GM12878 (cell line): ENCODE measurements around the gene PGK1. TPM values are rescaled to one million over a fixed set of nuclear protein-coding genes. Genes with fewer than 3 reads are reported as not detected.

ENCODE experiments used
- ASH2L ChIP-seq: fragments of 300-600, 200-600 bp; sonication (generic); IDR thresholded peaks from 2 replicates; pipeline ENCODE4 v1.6.1; 2017; ENCODE audit warnings: low read depth, mild to moderate bottlenecking, borderline replicate concordance
- CBFB ChIP-seq: IDR thresholded peaks from 2 replicates; pipeline ENCODE4 v1.6.1; 2016; ENCODE audit warnings: antibody characterized with exemption, low read depth
- CBX3 ChIP-seq: fragments of 200-600 bp; sonication (generic); IDR thresholded peaks from 2 replicates; pipeline ENCODE4 v1.6.1; 2016; ENCODE audit warnings: low read depth, borderline replicate concordance
- CHD4 ChIP-seq: fragments of 200-600 bp; sonication (generic); IDR thresholded peaks from 2 replicates; pipeline ENCODE4 v1.6.1; 2016; ENCODE audit warnings: mild to moderate bottlenecking
- EP300 ChIP-seq, 2 experiments: fragments of 150-350 bp in 1 of 2; IDR thresholded peaks; 2 replicates each; pipeline ENCODE4 v1.6.1; 2011 to 2012; ENCODE audit warnings: low read depth in 2 of 2, low read length in 2 of 2, borderline replicate concordance in 1 of 2, improper control_type of control experiment in 1 of 2, inconsistent platforms in 1 of 2; ENCODE audit not compliant: control insufficient read depth in 1 of 2
- FOXM1 ChIP-seq: IDR thresholded peaks from 2 replicates; pipeline ENCODE4 v1.6.1; 2012; ENCODE audit warnings: low read depth, mild to moderate bottlenecking, inconsistent platforms, low read length, moderate library complexity
- HDAC2 ChIP-seq: fragments of 200-600 bp; sonication (generic); IDR thresholded peaks from 2 replicates; pipeline ENCODE4 v1.6.1; 2017
- SIX5 ChIP-seq: IDR thresholded peaks from 2 replicates; pipeline ENCODE4 v1.6.1; 2011; ENCODE audit warnings: mild to moderate bottlenecking, low read depth, low read length, moderate library complexity; ENCODE audit not compliant: severe bottlenecking
- STAT1 ChIP-seq: fragments of 450-650 bp; conservative IDR thresholded peaks from 2 replicates; pipeline ENCODE4 v1.6.1; 2014; ENCODE audit warnings: antibody characterized with exemption, mild to moderate bottlenecking
- ZNF384 ChIP-seq: IDR thresholded peaks from 2 replicates; pipeline ENCODE4 v1.6.1; 2012; ENCODE audit warnings: low read depth, mild to moderate bottlenecking, low read length, improper control_type of control experiment, borderline replicate concordance
- polyA plus RNA-seq, 11 experiments: library from polyadenylated mRNA; depleted of rRNA in 4 of 11; unstranded in 6 of 11; stranded (reverse) in 5 of 11; fragments of >200 nt; fragmentation: Nextera tagmentation in 4 of 11; fragmentation: Illumina TruSeq in 1 of 11; extraction: Ambion mirVana in 4 of 11; extraction: Trizol in 1 of 11; gene quantifications; 1 replicate in 1 of 11; 2 replicates in 10 of 11; pipeline versions ENCODE4 v1.2.1 to v1.2.3, GENCODE V29; 2011 to 2016; ENCODE audit warnings: inconsistent platforms in 2 of 11, missing spikeins in 2 of 11, low read depth in 1 of 11
- total RNA-seq, 4 experiments: library from RNA; depleted of rRNA in 3 of 4; stranded (reverse); fragments of >200 nt in 3 of 4; fragmentation: Illumina TruSeq in 1 of 4; extraction: Trizol in 1 of 4; gene quantifications; 2 replicates each; pipeline versions ENCODE4 v1.2.1 to v1.2.3, GENCODE V29; 2013 to 2021
- TF ChIP-seq, protein P1 (sequence below): fragments of 450-650 bp; IDR thresholded peaks from 2 replicates; pipeline ENCODE4 v1.6.1; 2017; ENCODE audit warnings: low read depth, mild to moderate bottlenecking, moderate library complexity
- TF ChIP-seq, protein P2 (sequence below): fragments of 450-650 bp; IDR thresholded peaks from 2 replicates; pipeline ENCODE4 v1.6.1; 2014; ENCODE audit warnings: mild to moderate bottlenecking
- TF ChIP-seq, protein P3 (sequence below): IDR thresholded peaks from 2 replicates; pipeline ENCODE4 v1.6.1; 2011; ENCODE audit warnings: low read depth, low read length, improper control_type of control experiment, borderline replicate concordance

PGK1 gene
- total and polyA plus RNA-seq, 10 of the 15 experiments (the other 5 are each of a cell fraction or from before 2014, with no cell fraction given): 370 to 1,825 (median 629) TPM

DNA sequence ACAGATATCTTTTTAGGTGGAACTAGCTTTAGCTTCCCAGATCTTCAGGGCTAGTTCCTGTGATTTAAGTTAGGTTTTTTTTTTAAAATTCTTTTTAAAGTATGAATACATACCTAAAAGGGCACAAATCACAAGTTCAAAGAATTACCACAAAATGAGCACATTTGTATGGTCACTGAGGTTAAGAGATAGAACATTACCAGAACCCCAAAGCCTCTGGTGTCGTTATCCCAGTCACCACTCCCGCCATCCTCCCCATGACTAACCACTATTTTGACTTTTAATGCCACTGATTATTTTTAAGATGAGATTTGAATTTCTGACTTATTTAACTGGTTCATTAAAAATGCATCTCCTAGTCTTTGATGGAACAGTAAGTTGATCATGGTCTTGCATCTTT is 5.4 kb downstream of the PGK1 start (continued):
- TF ChIP-seq, protein P1, sequence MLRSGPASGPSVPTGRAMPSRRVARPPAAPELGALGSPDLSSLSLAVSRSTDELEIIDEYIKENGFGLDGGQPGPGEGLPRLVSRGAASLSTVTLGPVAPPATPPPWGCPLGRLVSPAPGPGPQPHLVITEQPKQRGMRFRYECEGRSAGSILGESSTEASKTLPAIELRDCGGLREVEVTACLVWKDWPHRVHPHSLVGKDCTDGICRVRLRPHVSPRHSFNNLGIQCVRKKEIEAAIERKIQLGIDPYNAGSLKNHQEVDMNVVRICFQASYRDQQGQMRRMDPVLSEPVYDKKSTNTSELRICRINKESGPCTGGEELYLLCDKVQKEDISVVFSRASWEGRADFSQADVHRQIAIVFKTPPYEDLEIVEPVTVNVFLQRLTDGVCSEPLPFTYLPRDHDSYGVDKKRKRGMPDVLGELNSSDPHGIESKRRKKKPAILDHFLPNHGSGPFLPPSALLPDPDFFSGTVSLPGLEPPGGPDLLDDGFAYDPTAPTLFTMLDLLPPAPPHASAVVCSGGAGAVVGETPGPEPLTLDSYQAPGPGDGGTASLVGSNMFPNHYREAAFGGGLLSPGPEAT: no peak
- TF ChIP-seq, protein P2, sequence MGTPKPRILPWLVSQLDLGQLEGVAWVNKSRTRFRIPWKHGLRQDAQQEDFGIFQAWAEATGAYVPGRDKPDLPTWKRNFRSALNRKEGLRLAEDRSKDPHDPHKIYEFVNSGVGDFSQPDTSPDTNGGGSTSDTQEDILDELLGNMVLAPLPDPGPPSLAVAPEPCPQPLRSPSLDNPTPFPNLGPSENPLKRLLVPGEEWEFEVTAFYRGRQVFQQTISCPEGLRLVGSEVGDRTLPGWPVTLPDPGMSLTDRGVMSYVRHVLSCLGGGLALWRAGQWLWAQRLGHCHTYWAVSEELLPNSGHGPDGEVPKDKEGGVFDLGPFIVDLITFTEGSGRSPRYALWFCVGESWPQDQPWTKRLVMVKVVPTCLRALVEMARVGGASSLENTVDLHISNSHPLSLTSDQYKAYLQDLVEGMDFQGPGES: no peak
- TF ChIP-seq EP300 (IDR thresholded peaks at IDR 0.05; ENCODE audit: borderline replicate concordance in 1 of 2, control insufficient read depth in 1 of 2, low read depth in 2 of 2, low read length in 2 of 2) (no peak), FOXM1 (no peak), ZNF384 (no peak), CHD4 (no peak), HDAC2 (no peak), CBFB (no peak), STAT1 (no peak), ASH2L (no peak), SIX5 (no peak), CBX3 (no peak)
- TF ChIP-seq, protein P3, sequence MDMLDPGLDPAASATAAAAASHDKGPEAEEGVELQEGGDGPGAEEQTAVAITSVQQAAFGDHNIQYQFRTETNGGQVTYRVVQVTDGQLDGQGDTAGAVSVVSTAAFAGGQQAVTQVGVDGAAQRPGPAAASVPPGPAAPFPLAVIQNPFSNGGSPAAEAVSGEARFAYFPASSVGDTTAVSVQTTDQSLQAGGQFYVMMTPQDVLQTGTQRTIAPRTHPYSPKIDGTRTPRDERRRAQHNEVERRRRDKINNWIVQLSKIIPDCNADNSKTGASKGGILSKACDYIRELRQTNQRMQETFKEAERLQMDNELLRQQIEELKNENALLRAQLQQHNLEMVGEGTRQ: no peak
